SK-N-SH (cell line): Measurements from ENCODE around the gene CD300LF. TPM values are rescaled to one million over a fixed set of nuclear protein-coding genes. Genes with fewer than 3 reads are reported as not detected.
A peak's percentile ranks its signal among the peaks of the same experiment; 100 is the strongest.

ENCODE experiments used
- CTCF ChIA-PET: fragments of 300-600, 350-600 bp; formaldehyde crosslinking; extraction: SDS; loops from one replicate; lab custom pipeline; 2021; lab: Yijun Ruan, JAX
- POLR2A ChIA-PET: fragments of 350-600 bp; sonication (Branson Sonifier 250); formaldehyde crosslinking; extraction: SDS; loops from one replicate; lab custom pipeline; 2020; ENCODE audit warnings: antibody characterized with exemption, inconsistent platforms; lab: Yijun Ruan, JAX
- DNase-seq: peaks from one replicate; pipeline ENCODE4 v3.0.0; 2012
- H2AFZ ChIP-seq: fragments of 200-600 bp; sonication (generic); 2 replicates; pipeline ENCODE4 v1.8.1; 2016; ENCODE audit warnings: antibody characterized with exemption, mild to moderate bottlenecking, low read depth
- H3F3A ChIP-seq: fragments of 200-600 bp; sonication (generic); replicated peaks from 2 replicates; pipeline ENCODE3; 2016; ENCODE audit warnings: antibody characterized with exemption, mild to moderate bottlenecking; ENCODE audit not compliant: insufficient read depth
- H3K27ac ChIP-seq, 2 experiments: fragments of 200-500 bp in 1 of 2; fragments of 200-600 bp in 1 of 2; sonication (Bioruptor generic) in 1 of 2; sonication (generic), shearing (Covaris generic) in 1 of 2; 2 replicates each; pipeline versions ENCODE4 v1.5.1 to v1.6.1; 2014 to 2016; ENCODE audit warnings: low read depth in 2 of 2, inconsistent platforms in 1 of 2, low read length in 1 of 2, mild to moderate bottlenecking in 1 of 2, mixed read lengths in 1 of 2
- H3K27me3 ChIP-seq: fragments of 200-600 bp; sonication (generic), shearing (Covaris generic); 2 replicates; pipeline ENCODE4 v1.6.1; 2016; ENCODE audit warnings: mixed run types; ENCODE audit not compliant: insufficient read depth
- H3K36me3 ChIP-seq, 2 experiments: fragments of 200-500 bp in 1 of 2; fragments of 200-600 bp in 1 of 2; sonication (Bioruptor generic) in 1 of 2; sonication (generic) in 1 of 2; replicated peaks in 1 of 2; 2 replicates each; pipeline versions ENCODE3 to v1.5.1; 2014 to 2016; ENCODE audit warnings: low read length in 1 of 2, mild to moderate bottlenecking in 1 of 2; ENCODE audit not compliant: insufficient read depth in 2 of 2, control insufficient read depth in 1 of 2
- H3K4me1 ChIP-seq, 2 experiments: fragments of 200-500 bp in 1 of 2; fragments of 200-600 bp in 1 of 2; sonication (Bioruptor generic) in 1 of 2; sonication (generic), shearing (Covaris generic) in 1 of 2; 2 replicates each; pipeline versions ENCODE4 v1.5.1 to v1.6.1; 2014 to 2016; ENCODE audit warnings: low read depth in 1 of 2, low read length in 1 of 2, mixed run types in 1 of 2; ENCODE audit not compliant: insufficient read depth in 2 of 2, control insufficient read depth in 1 of 2
- H3K4me2 ChIP-seq: fragments of 200-600 bp; sonication (generic), shearing (Covaris generic); 2 replicates; pipeline ENCODE4 v1.6.1; 2017; ENCODE audit warnings: mixed run types
- H3K4me3 ChIP-seq, 2 experiments: fragments of 200-500 bp in 1 of 2; fragments of 200-600 bp in 1 of 2; sonication (Bioruptor generic) in 1 of 2; sonication (generic), shearing (Covaris generic) in 1 of 2; 2 replicates each; pipeline versions ENCODE4 v1.5.1 to v1.8.1; 2014 to 2016; ENCODE audit warnings: low read depth in 2 of 2, inconsistent platforms in 1 of 2, low read length in 1 of 2, mild to moderate bottlenecking in 1 of 2, mixed read lengths in 1 of 2, moderate library complexity in 1 of 2
- H3K79me2 ChIP-seq: fragments of 200-600 bp; sonication (generic); 2 replicates; pipeline ENCODE4 v1.8.1; 2017; ENCODE audit warnings: mild to moderate bottlenecking; ENCODE audit not compliant: insufficient read depth
- H3K9ac ChIP-seq: fragments of 200-600 bp; sonication (generic); 2 replicates; pipeline ENCODE4 v1.6.1; 2017; ENCODE audit warnings: mixed run types
- H3K9me2 ChIP-seq: fragments of 200-600 bp; sonication (generic); 2 replicates; pipeline ENCODE4 v1.6.1; 2017; ENCODE audit warnings: mixed run types
- H3K9me3 ChIP-seq: fragments of 200-600 bp; sonication (generic); 2 replicates; pipeline ENCODE4 v1.6.1; 2017; ENCODE audit warnings: mixed run types, mild to moderate bottlenecking, moderate library complexity
- H4K20me1 ChIP-seq: fragments of 200-600 bp; sonication (generic); 2 replicates; pipeline ENCODE4 v1.6.1; 2017; ENCODE audit warnings: mild to moderate bottlenecking, mixed run types; ENCODE audit not compliant: insufficient read depth
- CHD2 ChIP-seq: fragments of 150-350 bp; IDR thresholded peaks from 2 replicates; pipeline ENCODE4 v1.6.1; 2018; ENCODE audit warnings: low read length; ENCODE audit not compliant: partially characterized antibody
- CTCF ChIP-seq: fragments of 200-600 bp; sonication (generic); IDR thresholded peaks from 2 replicates; pipeline ENCODE4 v1.6.1; 2017; ENCODE audit warnings: antibody characterized with exemption, mild to moderate bottlenecking, moderate library complexity
- FOXJ3 ChIP-seq: sonication (generic); formaldehyde crosslinking; IDR thresholded peaks from 2 replicates; pipeline ENCODE4 v1.5.1; 2020; ENCODE audit warnings: mild to moderate bottlenecking, missing genetic modification reagents
- GABPA ChIP-seq: IDR thresholded peaks from 2 replicates; pipeline ENCODE4 v1.4.0; 2012; ENCODE audit warnings: low read depth, mild to moderate bottlenecking
- IRF3 ChIP-seq: fragments of 150-350 bp; IDR thresholded peaks from 2 replicates; pipeline ENCODE4 v1.6.1; 2016; ENCODE audit warnings: mild to moderate bottlenecking, low read depth, low read length
- JUND ChIP-seq: IDR thresholded peaks from 2 replicates; pipeline ENCODE4 v1.4.0; 2012
- MAX ChIP-seq: IDR thresholded peaks from 2 replicates; pipeline ENCODE4 v1.4.0; 2012; ENCODE audit warnings: low read depth
- NFIC ChIP-seq: IDR thresholded peaks from 2 replicates; pipeline ENCODE4 v1.4.0; 2012; ENCODE audit warnings: borderline replicate concordance
- RAD21 ChIP-seq: IDR thresholded peaks from 2 replicates; pipeline ENCODE4 v1.6.1; 2012; ENCODE audit warnings: mild to moderate bottlenecking, low read length
- RCOR1 ChIP-seq: fragments of 150-350 bp; IDR thresholded peaks from 2 replicates; pipeline ENCODE4 v1.6.1; 2017; ENCODE audit warnings: antibody characterized with exemption, low read length
- RXRA ChIP-seq: IDR thresholded peaks from 2 replicates; pipeline ENCODE4 v1.4.0; 2012; ENCODE audit warnings: low read depth, mild to moderate bottlenecking, borderline replicate concordance
- SIN3A ChIP-seq: IDR thresholded peaks from 2 replicates; pipeline ENCODE4 v1.6.1; 2012; ENCODE audit warnings: low read depth, mild to moderate bottlenecking, low read length, moderate library complexity, borderline replicate concordance
- SMC3 ChIP-seq: IDR thresholded peaks from 2 replicates; pipeline ENCODE4 v1.6.1; 2012; ENCODE audit warnings: low read depth, low read length, improper control_type of control experiment
- USF2 ChIP-seq: fragments of 150-350 bp; IDR thresholded peaks from 2 replicates; pipeline ENCODE4 v1.6.1; 2017; ENCODE audit warnings: antibody characterized with exemption, low read length, low read depth, borderline replicate concordance
- YY1 ChIP-seq: IDR thresholded peaks from 2 replicates; pipeline ENCODE4 v1.4.0; 2012; ENCODE audit warnings: low read depth, mild to moderate bottlenecking
- ZBTB33 ChIP-seq: IDR thresholded peaks from 2 replicates; pipeline ENCODE4 v1.4.0; 2012; ENCODE audit warnings: low read depth, borderline replicate concordance
- WGBS: methylation state at CpG from one replicate; pipeline ENCODE4 v1.1.6; 2017; ENCODE audit warnings: low lambda C conversion rate; 5-methylcytosine and 5-hydroxymethylcytosine counted together
- polyA plus RNA-seq, 3 experiments: library from polyadenylated mRNA; depleted of rRNA; stranded (reverse); fragments of >200 nt; gene quantifications; 2 replicates each; pipeline ENCODE4 v1.2.3, GENCODE V29; 2012

CD300LF gene
- polyA plus RNA-seq, 1 of the 3 experiments (the other 2 are of a cell fraction), result not detected

GRCh38 chr17:74745548-74746177, 32.9 kb upstream of the CD300LF start:
- no peaks in the 10 kb centered on the region for H3K9me2 ChIP-seq
- H3K9ac ChIP-seq, result no peak overlapping the region
- no peak overlapping the region for H3K27ac ChIP-seq
- CTCF ChIA-PET, result interaction anchor here (0.6 to 21.6 kb wide), 35 partner anchors 9 to 774 kb away, joined by 3 to 1361 read pairs (median 6); partner anchors contain the start of genes CD300H, FADS6, GRIN2C and NAT9
- H3K4me3 ChIP-seq, result no peak overlapping the region
- no peak overlapping the region for H2AFZ ChIP-seq
- no peaks in the 10 kb centered on the region for H3K36me3 ChIP-seq
- no peak overlapping the region for H3K4me2 ChIP-seq
- no peaks in the 10 kb centered on the region for H3K9me3 ChIP-seq
- no peaks in the 10 kb centered on the region for H4K20me1 ChIP-seq
- TF ChIP-seq NFIC, result no peak
- peaks cover 0 to 17% of the 10 kb centered on the region in 2 experiments; a peak in 1 of 4 replicates for H3K4me1 ChIP-seq
- H3F3A ChIP-seq, result peaks cover 14% of the 10 kb centered on the region
- no peaks in the 10 kb centered on the region for H3K27me3 ChIP-seq
- 88% methylated on average over 8 of the region's 8 CpGs for WGBS
- POLR2A ChIA-PET, result interaction anchor here (1.2 to 3.1 kb wide), 4 partner anchors 15 to 27 kb away, joined by 4 to 20 read pairs (median 6); no protein-coding TSS in a partner anchor
- no peak for DNase-seq
- peaks cover 13% of the 10 kb centered on the region for H3K79me2 ChIP-seq

- Histone ChIP-seq H3K9me3 (no peaks in the 10 kb centered on the region), H3K27me3 (no peaks in the 10 kb centered on the region; the same call in 1 of the 2 replicates), H4K20me1 (no peaks in the 10 kb centered on the region), H3K36me3 (no peaks in the 10 kb centered on the region), H3K4me3 (peak overlapping the region in 1 of 2 experiments; percentile 4; a peak in 1 of 4 replicates), H3K79me2 (peaks cover 11% of the 10 kb centered on the region), H3K4me2 (no peak overlapping the region), H3K4me1 (peaks cover 0 to 10% of the 10 kb centered on the region in 2 experiments; a peak in 1 of 4 replicates), H2AFZ (peak overlapping the region; percentile 10; the same call in 1 of the 2 replicates), H3F3A (peaks cover 14% of the 10 kb centered on the region), H3K9ac (no peak overlapping the region), H3K27ac (no peak overlapping the region), H3K9me2 (no peaks in the 10 kb centered on the region)
- ChIA-PET CTCF (interaction anchor here (0.6 to 21.6 kb wide), 49 partner anchors 8 to 1335 kb away, joined by 3 to 1361 read pairs (median 4); partner anchors contain the start of genes CD300H, FADS6, GRIN2C and NAT9), POLR2A (interaction anchor here (1.2 to 3.1 kb wide), 3 partner anchors 16 to 25 kb away, joined by 5 to 20 read pairs (median 6); no protein-coding TSS in a partner anchor)
- DNase-seq, result peak; percentile 90
- WGBS, result 48% methylated on average over 17 of the region's 24 CpGs
- peak; percentile 99 for TF ChIP-seq SMC3
- TF ChIP-seq IRF3, result no peak
- TF ChIP-seq GABPA, result no peak
- TF ChIP-seq RXRA, result no peak
- TF ChIP-seq USF2, result no peak
- peak; percentile 100 for TF ChIP-seq CTCF
- peak; percentile 67; the same call in 1 of the 2 replicates for TF ChIP-seq RCOR1
- no peak for TF ChIP-seq MAX
- TF ChIP-seq NFIC, result peak; percentile 98
- no peak for TF ChIP-seq YY1
- TF ChIP-seq RAD21, result peak; percentile 100
- no peak for TF ChIP-seq ZBTB33
- peak; percentile 46; the same call in 1 of the 2 replicates for TF ChIP-seq FOXJ3 (CRISPR knock-in tag)
- TF ChIP-seq SIN3A, result peak; percentile 30; the same call in 1 of the 2 replicates
- TF ChIP-seq JUND, result no peak
- peak; percentile 60 for TF ChIP-seq CHD2
Measured at GRCh38 chr17:74744714-74745547, 32.2 kb upstream of the CD300LF start.
